HG03139 (cell line): ENCODE measurements around the gene OR2L8.

Source experiments
- ATAC-seq: cut with Tn5 transposase; IDR thresholded peaks from one replicate; pipeline ENCODE4 v1.9.1; 2021; ENCODE audit not compliant: unreplicated experiment

Gene OR2L8, protein sequence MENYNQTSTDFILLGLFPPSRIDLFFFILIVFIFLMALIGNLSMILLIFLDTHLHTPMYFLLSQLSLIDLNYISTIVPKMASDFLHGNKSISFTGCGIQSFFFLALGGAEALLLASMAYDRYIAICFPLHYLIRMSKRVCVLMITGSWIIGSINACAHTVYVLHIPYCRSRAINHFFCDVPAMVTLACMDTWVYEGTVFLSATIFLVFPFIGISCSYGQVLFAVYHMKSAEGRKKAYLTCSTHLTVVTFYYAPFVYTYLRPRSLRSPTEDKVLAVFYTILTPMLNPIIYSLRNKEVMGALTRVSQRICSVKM

DNA sequence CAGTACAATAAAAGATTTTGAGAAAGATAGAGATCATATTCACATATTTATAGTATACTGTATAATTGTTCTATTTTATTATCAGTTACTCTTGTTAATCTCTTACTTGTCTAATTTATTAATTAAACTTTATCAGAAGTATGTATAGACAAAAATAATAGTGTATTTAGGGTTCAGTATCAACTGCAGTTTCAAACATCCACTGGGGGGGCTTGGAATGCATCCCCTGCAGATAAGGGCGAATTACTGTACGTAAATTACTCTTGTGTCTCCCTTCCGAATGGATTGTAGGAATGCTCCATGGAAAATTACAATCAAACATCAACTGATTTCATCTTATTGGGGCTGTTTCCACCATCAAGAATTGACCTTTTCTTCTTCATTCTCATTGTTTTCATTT, at the start of gene OR2L8:
OR2L8 (plus strand) TSS at position 301 of the 400 bp plus-strand sequence; CDS start at position 301, 0 bp downstream.
- ATAC-seq: no peak

DNA sequence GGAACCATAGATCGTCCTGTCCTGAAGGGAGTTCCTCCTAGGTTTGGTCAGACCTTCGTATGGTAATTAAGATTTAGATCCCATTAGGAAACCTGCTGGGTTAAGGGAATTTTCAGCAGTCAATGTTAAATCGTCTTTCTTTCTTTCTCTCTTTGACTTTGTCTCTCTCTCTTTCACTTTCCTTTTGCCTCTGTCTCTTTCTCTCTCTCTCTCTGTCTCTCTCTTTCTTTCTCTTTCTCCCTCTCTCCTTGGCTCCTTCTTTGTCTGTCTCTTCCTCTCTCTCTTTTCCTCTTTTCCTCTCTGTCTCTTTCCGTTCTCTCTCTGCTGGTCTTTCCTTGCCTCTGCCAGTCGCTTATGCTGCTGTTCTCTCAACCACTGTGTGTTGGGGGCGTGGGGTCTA, 44.5 kb upstream of the OR2L8 start:
- ATAC-seq: no peak

DNA sequence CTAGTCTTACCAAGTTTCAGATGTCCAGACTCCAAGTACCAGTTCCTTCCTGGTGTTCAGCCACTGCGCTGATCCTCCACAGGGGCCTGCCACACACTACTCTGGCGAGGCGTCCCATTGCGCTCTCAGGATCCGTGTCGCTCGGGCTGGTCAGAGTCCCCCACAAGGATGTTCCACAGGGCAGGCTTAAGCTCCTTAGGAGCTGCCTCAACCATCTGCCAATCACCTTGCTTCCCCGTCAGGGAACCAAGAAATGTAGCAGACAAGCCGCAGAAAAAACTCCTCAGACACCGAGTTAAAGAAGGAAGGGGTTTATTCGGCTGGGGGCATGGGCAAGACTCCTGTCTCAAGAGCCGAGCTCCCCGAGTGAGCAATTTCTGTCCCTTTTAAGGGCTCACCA, 43.5 kb upstream of the OR2L8 start:
- ATAC-seq: no peak

DNA sequence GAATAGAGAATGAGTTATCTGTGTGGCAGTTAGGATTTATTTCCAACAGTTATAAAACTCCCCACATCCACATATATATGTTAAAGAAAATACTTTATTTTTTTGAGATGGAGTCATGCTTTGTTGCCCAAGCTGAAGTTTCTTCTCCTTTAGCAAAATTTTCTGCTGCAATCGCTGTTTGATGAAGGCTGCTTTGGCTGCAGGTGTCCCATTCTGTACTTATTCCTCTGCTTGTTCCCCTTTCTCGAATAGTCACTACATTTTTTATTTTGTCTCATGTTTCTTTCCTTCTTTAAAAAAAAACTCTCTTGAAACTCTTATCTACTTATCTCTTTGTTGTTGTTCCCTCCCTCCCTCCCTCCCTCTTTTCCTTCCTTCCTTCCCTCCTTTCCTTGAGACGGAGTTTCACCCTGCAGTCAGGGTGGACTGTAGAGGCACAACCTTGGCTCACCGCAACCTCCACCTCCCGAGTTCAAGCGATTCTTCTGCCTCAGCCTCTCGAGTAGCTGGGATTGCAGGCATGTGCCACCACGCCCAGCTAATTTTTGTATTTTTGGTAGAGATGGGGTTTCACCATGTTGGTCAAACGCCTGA, 42.7 kb upstream of the OR2L8 start:
- ATAC-seq: no peak

DNA sequence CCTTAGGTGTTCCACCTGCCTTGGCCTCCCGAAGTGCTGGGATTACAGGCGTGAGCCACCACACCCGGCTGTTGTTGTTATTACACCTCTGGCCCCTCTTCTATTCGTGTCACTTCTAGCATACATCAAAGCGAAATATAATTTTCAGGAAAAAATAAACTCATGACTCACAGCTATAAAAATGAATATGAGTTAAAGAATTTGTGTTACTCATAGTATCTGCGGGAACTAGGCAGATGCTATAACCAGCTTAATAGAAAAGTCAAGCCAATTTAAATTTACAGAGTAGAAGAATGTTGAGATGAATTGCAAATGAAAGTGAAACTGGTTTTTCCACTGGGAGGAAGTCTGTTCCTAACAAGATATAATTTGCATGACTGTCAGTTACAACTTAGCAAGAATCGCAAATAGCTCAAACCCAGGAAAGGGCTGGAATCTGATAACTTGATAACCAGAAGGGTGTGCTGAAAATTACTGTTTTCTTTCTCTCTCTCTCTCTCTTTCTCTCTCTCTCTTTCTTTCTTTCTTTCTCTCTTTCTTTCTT, 42.1 kb upstream of the OR2L8 start:
- no peak for ATAC-seq

DNA sequence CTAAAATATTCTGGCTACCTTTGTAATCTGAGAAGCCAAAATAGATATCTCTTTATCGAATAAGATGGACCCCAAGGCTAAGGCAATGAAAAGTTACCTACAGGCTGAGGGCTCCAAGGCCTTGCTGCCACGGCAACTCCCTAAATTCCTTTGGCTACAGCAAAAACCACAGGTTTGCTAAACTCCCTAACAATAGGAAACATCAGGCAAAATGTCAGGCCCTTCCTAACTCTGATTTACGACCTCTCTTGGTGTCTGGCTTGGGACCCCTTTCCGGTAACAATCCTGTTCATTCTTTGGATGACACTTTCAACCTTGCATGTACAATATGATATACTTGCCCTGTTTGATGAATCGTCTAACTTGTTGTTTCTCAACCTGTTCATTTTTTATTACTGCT, 39.9 kb upstream of the OR2L8 start:
- ATAC-seq: no peak

DNA sequence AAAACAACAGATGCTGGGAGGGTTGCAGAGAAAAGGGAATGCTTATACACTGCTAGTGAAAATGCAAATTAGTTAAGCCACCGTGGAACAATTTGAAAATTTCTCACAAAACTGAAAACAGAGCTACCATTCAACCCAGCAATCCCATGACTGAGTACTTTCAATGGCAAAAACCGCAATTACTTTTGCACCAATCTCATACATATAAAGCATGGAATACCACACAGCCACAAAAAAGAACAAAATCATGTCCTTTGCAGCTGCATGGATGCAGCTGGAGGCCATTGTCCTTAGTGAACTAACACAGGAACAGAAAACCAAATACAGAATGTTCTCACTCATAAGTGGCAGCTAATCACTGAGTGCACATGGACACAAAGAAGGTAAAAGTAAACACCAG, 34.9 kb upstream of the OR2L8 start:
- no peak for ATAC-seq

DNA sequence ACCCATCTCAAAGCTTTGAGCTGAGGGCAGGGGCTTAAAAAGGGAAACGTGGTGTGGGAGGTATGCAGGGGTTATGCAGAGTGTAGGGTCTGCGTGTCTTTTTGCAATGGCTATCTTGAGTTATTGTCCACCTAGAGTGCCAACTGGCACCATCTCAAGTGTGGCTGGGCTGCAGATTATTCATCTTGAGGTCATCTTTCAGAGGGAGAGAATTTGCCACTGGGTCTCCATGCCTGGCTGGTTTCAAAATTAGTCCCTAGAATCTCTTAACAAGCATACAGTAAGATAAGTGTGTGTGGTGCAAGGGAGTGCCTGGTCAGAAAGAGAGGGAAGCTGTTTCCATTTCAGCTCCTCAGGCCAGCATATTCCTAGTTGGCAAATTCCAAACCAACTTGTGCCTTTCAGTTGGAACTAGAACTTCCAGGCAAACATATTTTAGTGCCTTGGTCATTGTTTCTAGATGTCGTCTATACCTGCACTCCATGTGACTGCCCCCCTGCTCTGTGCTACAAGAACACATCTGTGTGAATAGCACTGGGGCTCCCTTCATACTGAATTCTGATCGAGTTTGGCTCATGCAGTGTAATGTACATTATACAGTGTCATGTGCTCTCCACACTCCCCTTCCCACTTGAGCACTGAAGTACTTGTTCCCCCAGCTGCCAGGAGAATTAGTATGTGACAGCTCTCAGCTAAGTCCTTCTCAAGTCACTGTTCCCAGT, 33.6 kb upstream of the OR2L8 start:
- ATAC-seq: no peak

DNA sequence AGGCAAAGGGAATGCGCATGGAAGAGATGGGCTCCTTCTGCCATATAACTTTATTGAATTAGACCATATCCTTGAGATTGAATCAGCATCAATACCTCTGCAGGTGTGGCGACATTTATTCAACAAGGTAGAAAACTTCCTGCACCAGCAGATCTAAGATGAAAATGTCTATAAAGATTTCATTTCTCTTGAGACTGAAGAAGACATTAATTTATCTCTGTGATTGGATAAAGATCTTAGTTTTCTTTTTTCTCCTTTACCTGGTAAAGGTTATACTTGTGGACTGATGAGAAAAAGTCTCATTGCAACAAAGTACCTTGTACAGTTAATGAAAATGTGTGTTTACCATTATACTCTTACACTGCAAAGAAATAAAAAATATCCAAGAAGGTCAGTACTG, 28.7 kb upstream of the OR2L8 start, which contains the start of gene OR2T8:
OR2T8 (plus strand) TSS at position 301 of the 400 bp plus-strand sequence. CDS start 766 bp downstream, outside the sequence.
- ATAC-seq: no peak

DNA sequence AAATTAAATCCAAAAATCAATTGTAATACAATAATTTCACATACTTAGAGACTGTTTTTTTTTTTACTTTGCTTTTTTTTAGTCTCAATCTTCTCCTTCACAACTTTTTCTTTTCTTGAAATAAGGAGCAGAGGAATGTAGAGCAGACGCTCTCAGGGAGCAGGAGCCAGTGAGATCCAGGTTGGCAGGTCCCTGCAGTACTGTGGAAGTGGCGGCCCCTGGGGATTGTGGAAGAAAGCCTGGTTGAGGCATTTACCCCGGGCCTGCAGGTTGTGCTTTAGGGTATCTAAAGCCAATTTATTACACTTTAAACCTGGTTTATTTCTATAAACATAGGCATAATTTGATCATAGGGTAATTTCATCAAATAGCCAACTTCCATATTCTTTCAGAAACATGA, 24.7 kb upstream of the OR2L8 start:
- ATAC-seq: no peak

DNA sequence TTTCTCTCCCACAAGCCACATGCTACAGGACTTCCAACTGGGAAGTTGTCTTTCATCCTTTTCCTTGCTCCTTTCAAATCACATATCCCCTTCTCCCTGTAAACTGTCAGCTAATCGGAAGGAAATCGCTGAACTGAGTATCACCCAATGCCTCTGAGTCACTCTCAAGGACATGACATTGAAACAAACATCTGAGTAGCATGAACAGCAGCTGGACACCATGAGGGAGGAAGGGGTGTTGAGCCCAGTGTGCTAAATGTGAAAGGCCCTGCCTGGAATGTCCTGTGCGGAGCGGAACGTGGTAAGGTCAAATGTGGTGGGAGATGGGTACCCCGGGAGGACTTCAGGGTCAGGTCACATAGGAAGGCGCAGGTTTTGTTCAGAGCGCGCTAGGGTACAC, 23.8 kb upstream of the OR2L8 start, which contains the start of gene OR2AJ1:
OR2AJ1 (plus strand) TSS at position 22 of the 400 bp plus-strand sequence. CDS start 8,880 bp downstream, outside the sequence.
- ATAC-seq: no peak

DNA sequence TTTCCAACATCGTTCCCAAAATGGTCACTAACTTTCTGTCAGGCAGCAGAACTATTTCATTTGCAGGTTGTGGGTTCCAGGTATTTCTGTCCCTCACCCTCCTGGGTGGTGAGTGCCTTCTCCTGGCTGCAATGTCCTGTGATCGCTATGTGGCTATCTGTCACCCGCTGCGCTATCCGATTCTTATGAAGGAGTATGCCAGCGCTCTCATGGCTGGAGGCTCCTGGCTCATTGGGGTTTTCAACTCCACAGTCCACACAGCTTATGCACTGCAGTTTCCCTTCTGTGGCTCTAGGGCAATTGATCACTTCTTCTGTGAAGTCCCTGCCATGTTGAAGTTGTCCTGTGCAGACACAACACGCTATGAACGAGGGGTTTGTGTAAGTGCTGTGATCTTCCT, 14.7 kb upstream of the OR2L8 start:
- no peak for ATAC-seq

DNA sequence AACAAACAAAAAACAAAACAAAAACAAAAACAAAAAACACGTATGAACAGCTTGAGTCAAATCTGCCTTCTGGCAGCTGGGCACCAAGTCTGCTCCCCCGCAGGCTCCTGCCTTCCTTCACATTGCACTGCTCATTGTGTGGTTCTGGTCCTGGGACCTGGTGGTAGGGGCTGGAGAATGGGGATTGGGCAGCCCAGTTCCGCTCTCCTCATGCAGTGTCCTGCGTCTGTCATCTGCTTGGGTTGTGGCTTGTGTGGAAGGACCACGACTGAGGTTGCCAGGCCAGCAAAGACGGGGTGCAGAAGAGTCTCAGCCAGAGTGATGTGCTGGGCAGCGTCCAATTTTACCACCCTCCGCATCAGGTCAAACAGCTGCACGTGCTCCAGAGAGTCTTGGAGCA, 12.9 kb upstream of the OR2L8 start:
- ATAC-seq: no peak

DNA sequence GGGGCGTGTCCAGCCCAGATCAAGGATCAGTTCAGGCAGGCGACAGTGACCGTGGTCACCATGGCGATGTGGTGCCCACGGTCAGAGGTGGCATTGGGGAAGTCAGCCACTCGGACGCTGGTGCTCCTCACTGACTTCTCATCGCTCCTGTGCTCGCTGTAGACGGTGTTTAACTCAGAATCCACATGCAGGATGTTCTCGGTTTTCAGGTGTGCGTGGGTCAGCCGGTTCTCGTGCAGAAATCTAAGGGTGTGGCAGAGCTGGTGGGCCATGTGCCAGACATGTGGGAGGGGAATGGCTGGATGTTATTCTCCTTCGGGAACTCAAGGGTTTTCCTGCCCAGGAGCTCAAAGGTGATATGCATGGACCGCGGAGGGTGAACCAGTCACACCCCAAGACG, 12.2 kb upstream of the OR2L8 start:
- no peak for ATAC-seq

DNA sequence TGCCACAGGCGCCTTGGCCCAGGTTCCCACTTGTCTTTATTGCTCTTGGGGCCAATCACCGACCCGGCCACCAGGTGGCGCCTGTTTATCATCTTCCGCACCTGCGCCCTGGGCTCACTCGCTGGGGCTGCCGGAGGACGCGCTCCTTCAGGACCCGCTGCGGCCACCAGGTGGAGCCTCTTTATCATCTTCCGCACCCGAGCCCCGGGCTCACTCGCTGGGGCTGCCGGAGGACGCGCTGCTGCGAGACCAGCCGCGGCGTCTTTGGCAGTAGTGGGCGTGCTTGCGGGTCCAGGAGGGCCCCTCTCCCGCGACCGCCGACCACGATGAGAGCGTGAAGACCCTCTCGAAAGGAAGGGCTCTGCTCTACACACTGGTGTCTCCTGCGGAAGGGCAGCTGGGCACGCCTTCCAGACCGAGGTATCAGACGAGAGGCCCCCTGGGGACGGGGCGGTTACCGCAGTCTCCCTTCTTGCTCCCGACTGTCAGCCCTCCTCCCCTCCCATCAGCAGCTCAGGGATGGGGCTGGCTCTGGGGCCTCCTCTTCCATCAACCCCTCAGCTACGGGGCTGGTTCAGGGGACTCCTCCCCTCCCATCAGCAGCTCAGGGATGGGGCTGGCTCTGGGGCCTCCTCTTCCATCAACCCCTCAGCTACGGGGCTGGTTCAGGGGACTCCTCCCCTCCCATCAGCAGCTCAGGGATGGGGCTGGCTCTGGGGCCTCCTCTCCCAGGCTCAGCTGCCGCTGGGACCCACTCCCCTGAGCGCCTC, 11.5 kb upstream of the OR2L8 start:
- ATAC-seq: peak; percentile 100

DNA sequence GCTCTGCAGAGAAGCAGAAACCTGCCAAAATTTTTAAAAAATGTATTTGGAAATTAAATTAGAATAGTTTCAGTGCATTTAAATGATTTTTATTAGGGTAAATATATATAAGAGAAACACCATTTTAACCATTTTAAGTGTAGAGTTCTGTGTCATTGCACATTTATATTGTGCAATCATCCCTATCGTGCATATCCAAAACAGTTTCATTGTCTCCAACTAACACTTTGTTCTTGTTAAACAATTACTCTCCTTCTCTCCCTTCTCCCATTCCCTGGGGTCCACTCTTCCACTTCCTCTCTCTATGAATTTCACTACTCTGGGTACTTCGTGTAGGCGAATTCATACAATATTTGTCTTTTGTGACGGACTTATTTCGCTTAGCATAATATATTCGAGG, 6.0 kb upstream of the OR2L8 start:
- no peak for ATAC-seq

DNA sequence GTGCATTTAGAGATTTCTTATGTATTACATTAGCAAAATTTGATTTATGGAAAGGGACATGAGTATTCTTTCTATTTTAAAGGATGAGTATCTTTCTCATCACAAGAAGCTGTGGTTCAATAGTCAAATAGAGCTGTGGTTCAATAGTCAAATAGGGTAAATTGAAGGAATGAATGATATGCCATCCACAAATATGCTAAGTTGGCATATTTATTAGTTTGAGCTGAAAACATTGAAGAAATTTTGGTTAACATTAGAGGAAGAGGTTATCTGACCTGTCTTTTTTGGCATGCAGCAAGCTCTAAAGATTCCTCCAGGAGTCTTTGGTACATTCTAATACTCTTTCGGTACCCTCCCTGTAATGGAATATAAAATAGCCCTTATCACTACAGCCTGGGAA, 4.8 kb downstream of the OR2L8 start:
- ATAC-seq: no peak

DNA sequence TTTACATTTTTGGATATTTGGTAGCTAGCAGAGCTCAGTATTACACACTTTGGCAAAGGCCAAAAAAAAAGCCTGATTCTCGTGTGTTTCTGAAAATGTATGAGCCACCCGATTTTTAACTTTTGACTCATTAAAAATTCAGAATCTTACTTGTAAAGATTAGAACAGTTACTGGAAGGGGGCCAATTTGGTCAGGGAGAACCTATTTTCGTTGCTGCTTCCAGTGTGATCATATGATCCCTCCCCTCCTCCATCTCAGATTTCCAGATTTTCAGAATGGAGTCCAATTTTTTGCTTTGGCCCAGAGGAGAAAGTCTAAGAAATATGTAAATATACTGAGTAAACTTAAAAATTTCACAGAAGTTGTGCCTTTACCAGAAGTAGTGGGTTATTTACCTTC, 13.1 kb downstream of the OR2L8 start:
- ATAC-seq: no peak

DNA sequence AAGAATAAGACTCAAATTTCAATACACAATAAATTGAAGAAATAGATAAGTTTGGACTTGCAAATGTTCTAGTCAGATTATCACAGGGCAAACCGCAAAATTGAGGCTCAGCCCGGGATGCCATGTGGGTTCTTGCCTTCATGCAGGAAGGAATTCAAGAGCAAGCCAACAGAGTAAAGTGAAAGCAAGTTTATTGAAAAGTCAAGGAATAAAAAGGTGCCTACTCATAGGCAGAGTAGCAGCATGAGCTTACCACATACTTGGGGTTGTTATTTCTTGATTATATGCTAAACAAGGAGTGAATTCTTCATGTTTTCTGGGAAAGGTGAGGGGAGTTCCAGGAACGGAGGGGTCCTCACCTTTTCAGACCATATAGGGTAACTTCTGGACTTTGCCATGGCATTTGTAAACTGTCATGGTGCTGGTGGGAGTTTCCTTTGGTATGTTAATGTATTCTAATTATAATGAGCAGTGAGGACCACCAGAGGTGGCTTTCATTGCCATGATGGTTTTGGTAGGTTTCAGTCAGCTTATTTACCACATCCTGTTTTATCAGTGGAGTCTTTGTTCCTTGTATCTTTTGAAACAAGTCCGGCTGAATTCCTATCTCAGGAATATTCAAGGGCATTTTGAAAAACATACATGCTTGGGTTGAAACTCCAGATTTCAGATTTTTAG, 14.4 kb downstream of the OR2L8 start:
- no peak for ATAC-seq

DNA sequence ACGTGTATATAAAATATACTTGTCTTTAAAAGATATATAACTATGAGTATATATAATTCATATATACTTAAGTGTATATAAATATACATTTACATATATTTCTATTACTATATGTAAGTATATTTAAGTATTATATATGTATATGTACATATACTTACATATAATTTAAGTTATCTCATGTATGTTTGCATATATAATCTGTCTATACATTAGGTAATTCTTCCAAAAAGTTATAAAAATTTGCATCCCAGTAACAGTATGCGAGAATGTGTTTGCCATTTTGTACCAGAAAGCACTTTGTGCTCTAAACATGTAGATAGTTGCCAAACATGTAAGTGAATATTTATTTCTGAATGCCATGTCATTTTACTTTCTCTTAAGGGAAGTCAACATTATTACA, 16.3 kb downstream of the OR2L8 start, which contains the start of gene OR2AK2:
OR2AK2 (plus strand) TSS at position 301 of the 400 bp plus-strand sequence. CDS start 144 bp downstream, outside the sequence.
- ATAC-seq: no peak
